Ishikawa (cell line): ENCODE results near the gene SOX10.

Source experiments
- CREB1 ChIP-seq: IDR thresholded peaks from 2 replicates; pipeline ENCODE4 v1.6.1; 2012; ENCODE audit warnings: low read depth
- EP300 ChIP-seq: IDR thresholded peaks from 2 replicates; pipeline ENCODE4 v1.6.1; 2012; ENCODE audit warnings: borderline replicate concordance
- NFIC ChIP-seq: IDR thresholded peaks from 2 replicates; pipeline ENCODE4 v1.6.1; 2012
- RAD21 ChIP-seq: IDR thresholded peaks from 2 replicates; pipeline ENCODE4 v1.6.1; 2012; ENCODE audit warnings: low read depth
- YY1 ChIP-seq: IDR thresholded peaks from 2 replicates; pipeline ENCODE4 v1.6.1; 2012; ENCODE audit warnings: low read depth
- TF ChIP-seq, protein P1 (sequence below): IDR thresholded peaks from 2 replicates; pipeline ENCODE4 v1.6.1; 2012
- TF ChIP-seq, protein P2 (sequence below): IDR thresholded peaks from 2 replicates; pipeline ENCODE4 v1.6.1; 2012

DNA sequence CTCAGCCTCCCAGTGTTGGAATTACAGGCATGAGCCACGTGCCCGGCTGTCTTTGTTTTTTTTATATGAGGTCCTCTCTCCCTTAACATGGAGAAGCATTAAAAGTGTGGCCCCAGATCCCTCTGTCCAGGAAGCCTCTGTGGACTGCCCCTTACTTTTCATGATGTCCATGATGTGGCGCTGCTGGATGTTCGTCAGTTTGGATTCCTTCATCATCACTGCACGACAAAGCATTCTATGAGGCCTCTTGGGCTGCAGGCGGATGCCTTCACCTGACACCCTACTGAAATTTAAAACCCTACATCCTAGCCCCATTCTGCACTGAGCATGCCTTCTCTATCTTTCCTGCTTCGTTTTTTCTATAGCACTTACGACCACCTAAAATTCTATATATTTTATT lies 33.0 kb downstream of the SOX10 start:
- TF ChIP-seq, protein P1, sequence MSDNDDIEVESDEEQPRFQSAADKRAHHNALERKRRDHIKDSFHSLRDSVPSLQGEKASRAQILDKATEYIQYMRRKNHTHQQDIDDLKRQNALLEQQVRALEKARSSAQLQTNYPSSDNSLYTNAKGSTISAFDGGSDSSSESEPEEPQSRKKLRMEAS: no peak
- no peak for TF ChIP-seq CREB1
- no peak for TF ChIP-seq EP300
- TF ChIP-seq, protein P2, sequence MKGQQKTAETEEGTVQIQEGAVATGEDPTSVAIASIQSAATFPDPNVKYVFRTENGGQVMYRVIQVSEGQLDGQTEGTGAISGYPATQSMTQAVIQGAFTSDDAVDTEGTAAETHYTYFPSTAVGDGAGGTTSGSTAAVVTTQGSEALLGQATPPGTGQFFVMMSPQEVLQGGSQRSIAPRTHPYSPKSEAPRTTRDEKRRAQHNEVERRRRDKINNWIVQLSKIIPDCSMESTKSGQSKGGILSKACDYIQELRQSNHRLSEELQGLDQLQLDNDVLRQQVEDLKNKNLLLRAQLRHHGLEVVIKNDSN: no peak
- TF ChIP-seq NFIC: no peak
- no peak for TF ChIP-seq YY1
- TF ChIP-seq RAD21: no peak
